HG03558 (cell line): ENCODE data around the gene TMIGD3.

Experiments used
- ATAC-seq: cut with Tn5 transposase; IDR thresholded peaks from one replicate; pipeline ENCODE4 v1.9.1; 2021; ENCODE audit warnings: moderate number of reproducible peaks; ENCODE audit not compliant: unreplicated experiment; ENCODE audit errors: extremely low read depth

TMIGD3 gene

GRCh38 chr1:111476761-111477309, 26.6 kb downstream of the TMIGD3 start:
- ATAC-seq: no peak

- no peak for ATAC-seq
Measured at GRCh38 chr1:111476214-111476613, 27.2 kb downstream of the TMIGD3 start.

GRCh38 chr1:111475701-111476100, 27.7 kb downstream of the TMIGD3 start:
- ATAC-seq: no peak

- no peak for ATAC-seq
Measured at GRCh38 chr1:111474521-111474920, 28.9 kb downstream of the TMIGD3 start.

- ATAC-seq: no peak
Measured at GRCh38 chr1:111474106-111474505, 29.3 kb downstream of the TMIGD3 start.

- ATAC-seq: no peak
Measured at GRCh38 chr1:111471538-111471937, 31.9 kb downstream of the TMIGD3 start.

GRCh38 chr1:111471012-111471411, 32.4 kb downstream of the TMIGD3 start:
- no peak for ATAC-seq

- ATAC-seq: no peak
Measured at GRCh38 chr1:111470596-111470995, 32.8 kb downstream of the TMIGD3 start.

GRCh38 chr1:111469539-111469938, 33.9 kb downstream of the TMIGD3 start:
- no peak for ATAC-seq

GRCh38 chr1:111468717-111469100, 34.7 kb downstream of the TMIGD3 start:
- ATAC-seq: no peak

GRCh38 chr1:111467865-111468716, 35.3 kb downstream of the TMIGD3 start:
- ATAC-seq: no peak

GRCh38 chr1:111466480-111466879, 37.0 kb downstream of the TMIGD3 start:
- ATAC-seq: no peak

- ATAC-seq: no peak
Measured at GRCh38 chr1:111465754-111466153, 37.7 kb downstream of the TMIGD3 start.

GRCh38 chr1:111463029-111463683, 40.3 kb downstream of the TMIGD3 start:
- no peak for ATAC-seq

- no peak for ATAC-seq
Measured at GRCh38 chr1:111462370-111463028, 40.9 kb downstream of the TMIGD3 start.

GRCh38 chr1:111461765-111462164, 41.7 kb downstream of the TMIGD3 start:
- no peak for ATAC-seq

- no peak for ATAC-seq
Measured at GRCh38 chr1:111455642-111456031, 47.8 kb downstream of the TMIGD3 start.

GRCh38 chr1:111454859-111455641, 48.4 kb downstream of the TMIGD3 start:
- no peak for ATAC-seq

- no peak for ATAC-seq
Measured at GRCh38 chr1:111453706-111454105, 49.7 kb downstream of the TMIGD3 start.

- no peak for ATAC-seq
Measured at GRCh38 chr1:111452581-111452980, 50.9 kb downstream of the TMIGD3 start.
